Fibroblast of the aortic adventitia (primary cell): ENCODE measurements around the gene FSTL5. TPM values are rescaled to one million over a fixed set of nuclear protein-coding genes. Genes with fewer than 3 reads are reported as not detected.

Experiments
- DNase-seq: peaks from one replicate; pipeline ENCODE4 v3.0.0-alpha.2; 2010; ENCODE audit warnings: low read depth
- H3K4me3 ChIP-seq: 2 replicates; pipeline ENCODE4 v1.5.1; 2011; ENCODE audit warnings: low read depth, mild to moderate bottlenecking, control low read depth, low read length, moderate library complexity
- CTCF ChIP-seq: IDR thresholded peaks from 2 replicates; pipeline ENCODE4 v1.5.1; 2011; ENCODE audit warnings: mild to moderate bottlenecking, low read length, control low read depth, inconsistent platforms; ENCODE audit not compliant: insufficient read depth
- total RNA-seq: library from RNA; depleted of rRNA; stranded (reverse); fragments of >200 nt; gene quantifications from 2 replicates; pipeline ENCODE4 v1.2.3, GENCODE V29; 2012; ENCODE audit warnings: low replicate concordance

Gene FSTL5
- total RNA-seq, 1 donor, result under 0.01 TPM

- no peak for DNase-seq
These were observed 533.9 kb downstream of the FSTL5 start for GRCh38 chr4:161629694-161630441.

GRCh38 chr4:161604516-161605300, 559.1 kb downstream of the FSTL5 start:
- DNase-seq, result no peak
- no peak for TF ChIP-seq CTCF
- no peak overlapping the region for H3K4me3 ChIP-seq

More at GRCh38 chr4:161629694-161630441, 533.9 kb downstream of the FSTL5 start:
- no peak overlapping the region for H3K4me3 ChIP-seq
- TF ChIP-seq CTCF, result no peak

DNA sequence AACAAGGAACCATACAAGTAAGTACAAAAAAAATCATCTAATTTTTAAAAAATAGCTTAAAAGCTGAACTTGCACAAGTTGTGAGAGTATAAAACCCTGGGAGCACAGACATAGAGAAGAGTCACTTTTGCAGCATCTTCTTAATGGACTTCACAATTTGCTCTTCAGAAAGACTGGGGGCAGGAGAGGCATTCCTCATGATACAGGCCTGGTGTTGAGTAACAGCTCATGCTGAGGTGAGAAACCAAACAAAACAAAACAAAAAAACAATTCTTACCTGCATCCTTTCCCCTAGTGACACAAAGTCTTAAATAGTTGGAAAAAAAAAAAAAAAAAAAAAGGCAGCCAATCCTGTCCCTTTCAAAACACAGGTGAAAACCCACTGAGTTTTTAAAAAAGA, 562.8 kb downstream of the FSTL5 start:
- DNase-seq, result no peak
- no peak for TF ChIP-seq CTCF
- no peak overlapping the region for H3K4me3 ChIP-seq

GRCh38 chr4:161595230-161595771, 568.5 kb downstream of the FSTL5 start:
- no peak for DNase-seq
- H3K4me3 ChIP-seq, result no peak overlapping the region
- TF ChIP-seq CTCF, result no peak

GRCh38 chr4:161585011-161585410, 578.8 kb downstream of the FSTL5 start:
- DNase-seq, result no peak
- no peak for TF ChIP-seq CTCF
- H3K4me3 ChIP-seq, result no peak overlapping the region

- H3K4me3 ChIP-seq, result no peak overlapping the region
- DNase-seq, result no peak
- no peak for TF ChIP-seq CTCF
These were observed 580.3 kb downstream of the FSTL5 start for GRCh38 chr4:161583549-161583948.
